Loucy (cell line): Measurements from ENCODE around the gene TUBA4A.

ENCODE experiments used
- H2AFZ ChIP-seq: fragments of 200-600 bp; sonication (generic); 2 replicates; pipeline ENCODE4 v1.6.0; 2016; ENCODE audit warnings: antibody characterized with exemption, mild to moderate bottlenecking, low read length, moderate library complexity
- H3F3A ChIP-seq: fragments of 200-600 bp; 2 replicates; pipeline ENCODE4 v1.6.0; 2016; ENCODE audit warnings: antibody characterized with exemption, low read depth, mild to moderate bottlenecking
- H3K27me3 ChIP-seq: fragments of 200-600 bp; sonication (generic); 2 replicates; pipeline ENCODE4 v1.6.1; 2014; ENCODE audit warnings: low read length, mild to moderate bottlenecking; ENCODE audit not compliant: insufficient read depth, poor library complexity, severe bottlenecking
- H3K36me3 ChIP-seq: fragments of 200-600 bp; sonication (generic); 2 replicates; pipeline ENCODE4 v1.6.1; 2016; ENCODE audit warnings: low read length; ENCODE audit not compliant: insufficient read depth
- H3K4me1 ChIP-seq: fragments of 200-600 bp; sonication (generic); 2 replicates; pipeline ENCODE4 v1.5.1; 2014; ENCODE audit warnings: low read length, mild to moderate bottlenecking; ENCODE audit not compliant: insufficient read depth, poor library complexity, severe bottlenecking
- H3K4me2 ChIP-seq: fragments of 200-600 bp; sonication (generic); 2 replicates; pipeline ENCODE4 v1.6.0; 2014; ENCODE audit warnings: antibody characterized with exemption, low read length, low read depth, mild to moderate bottlenecking; ENCODE audit not compliant: poor library complexity, severe bottlenecking
- H3K4me3 ChIP-seq: fragments of 200-600 bp; sonication (generic); 2 replicates; pipeline ENCODE4 v1.5.1; 2014; ENCODE audit warnings: low read length, mild to moderate bottlenecking, mixed read lengths; ENCODE audit not compliant: poor library complexity, severe bottlenecking
- H3K79me2 ChIP-seq: fragments of 200-600 bp; sonication (generic); 2 replicates; pipeline ENCODE4 v1.6.1; 2014; ENCODE audit warnings: low read length; ENCODE audit not compliant: insufficient read depth
- H3K9ac ChIP-seq: fragments of 200-600 bp; sonication (generic); 2 replicates; pipeline ENCODE4 v1.6.0; 2014; ENCODE audit warnings: mild to moderate bottlenecking, low read depth, low read length, moderate library complexity; ENCODE audit not compliant: poor library complexity, severe bottlenecking
- H3K9me2 ChIP-seq: fragments of 200-600 bp; sonication (generic); replicated peaks from 2 replicates; pipeline ENCODE4 v1.6.1; 2016; ENCODE audit warnings: low read depth, low read length, mixed read lengths
- H3K9me3 ChIP-seq: fragments of 200-600 bp; sonication (generic); 2 replicates; pipeline ENCODE4 v1.6.1; 2014; ENCODE audit warnings: mild to moderate bottlenecking, antibody characterized with exemption, low read length, low read depth; ENCODE audit not compliant: insufficient read depth
- H4K20me1 ChIP-seq: fragments of 200-600 bp; sonication (generic); 2 replicates; pipeline ENCODE4 v1.6.0; 2014; ENCODE audit warnings: antibody characterized with exemption, low read length, mild to moderate bottlenecking; ENCODE audit not compliant: insufficient read depth, poor library complexity, severe bottlenecking
- EZH2phosphoT487 ChIP-seq: fragments of 200-600 bp; IDR thresholded peaks from 2 replicates; pipeline ENCODE4 v1.6.1; 2018; ENCODE audit warnings: antibody characterized with exemption, mild to moderate bottlenecking, moderate library complexity, borderline replicate concordance
- TF ChIP-seq, protein P1 (sequence below): fragments of 200-600 bp; sonication (generic); conservative IDR thresholded peaks from 2 replicates; pipeline ENCODE4 v1.5.1; 2014; ENCODE audit warnings: mild to moderate bottlenecking, antibody characterized with exemption, low read length

Gene TUBA4A

GRCh38 chr2:219229305-219230058 lies 24.2 kb downstream of the TUBA4A start, which contains the start of the genes ANKZF1 and ATG9A:
Gene ANKZF1 (plus strand): TSS chr2:219229806. CDS start chr2:219230258, 452 bp downstream.
Gene ATG9A (minus strand): TSS chr2:219229636. CDS start chr2:219228024, 1,612 bp downstream.
- Histone ChIP-seq H3K36me3 (peaks cover 44% of the 10 kb centered on the region; the same call in 1 of the 2 replicates), H3K9ac (peak within 1 kb of the TSS; percentile 92), H3K9me2 (no peaks in the 10 kb centered on the region), H2AFZ (peak within 1 kb of the TSS; percentile 93), H3K4me2 (peak within 1 kb of the TSS; percentile 92), H3F3A (no peaks in the 10 kb centered on the region), H4K20me1 (peaks cover 18% of the 10 kb centered on the region), H3K4me1 (peaks cover 20% of the 10 kb centered on the region), H3K79me2 (peaks cover 65% of the 10 kb centered on the region), H3K4me3 (peak within 1 kb of the TSS; percentile 89), H3K27me3 (no peaks in the 10 kb centered on the region), H3K9me3 (no peaks in the 10 kb centered on the region)
- TF ChIP-seq, protein P1, sequence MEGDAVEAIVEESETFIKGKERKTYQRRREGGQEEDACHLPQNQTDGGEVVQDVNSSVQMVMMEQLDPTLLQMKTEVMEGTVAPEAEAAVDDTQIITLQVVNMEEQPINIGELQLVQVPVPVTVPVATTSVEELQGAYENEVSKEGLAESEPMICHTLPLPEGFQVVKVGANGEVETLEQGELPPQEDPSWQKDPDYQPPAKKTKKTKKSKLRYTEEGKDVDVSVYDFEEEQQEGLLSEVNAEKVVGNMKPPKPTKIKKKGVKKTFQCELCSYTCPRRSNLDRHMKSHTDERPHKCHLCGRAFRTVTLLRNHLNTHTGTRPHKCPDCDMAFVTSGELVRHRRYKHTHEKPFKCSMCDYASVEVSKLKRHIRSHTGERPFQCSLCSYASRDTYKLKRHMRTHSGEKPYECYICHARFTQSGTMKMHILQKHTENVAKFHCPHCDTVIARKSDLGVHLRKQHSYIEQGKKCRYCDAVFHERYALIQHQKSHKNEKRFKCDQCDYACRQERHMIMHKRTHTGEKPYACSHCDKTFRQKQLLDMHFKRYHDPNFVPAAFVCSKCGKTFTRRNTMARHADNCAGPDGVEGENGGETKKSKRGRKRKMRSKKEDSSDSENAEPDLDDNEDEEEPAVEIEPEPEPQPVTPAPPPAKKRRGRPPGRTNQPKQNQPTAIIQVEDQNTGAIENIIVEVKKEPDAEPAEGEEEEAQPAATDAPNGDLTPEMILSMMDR: no peak
- TF ChIP-seq EZH2phosphoT487: no peak

- Histone ChIP-seq H3K9me3 (no peaks in the 10 kb centered on the region), H3K4me3 (peak overlapping the region; percentile 89), H3K4me1 (peaks cover 20% of the 10 kb centered on the region), H3K9me2 (no peaks in the 10 kb centered on the region), H4K20me1 (peaks cover 18% of the 10 kb centered on the region), H3K79me2 (peaks cover 64% of the 10 kb centered on the region), H3K36me3 (peaks cover 44% of the 10 kb centered on the region; the same call in 1 of the 2 replicates), H2AFZ (peak overlapping the region; percentile 93; the same call in 1 of the 2 replicates), H3K4me2 (peak overlapping the region; percentile 88), H3K27me3 (no peaks in the 10 kb centered on the region), H3K9ac (peak overlapping the region; percentile 92), H3F3A (no peaks in the 10 kb centered on the region)
- TF ChIP-seq, protein P1: no peak
- TF ChIP-seq EZH2phosphoT487: no peak
Measured at GRCh38 chr2:219228911-219229304, 24.8 kb downstream of the TUBA4A start.

- H3K79me2 ChIP-seq: peaks cover 57% of the 10 kb centered on the region
- no peaks in the 10 kb centered on the region for H3K27me3 ChIP-seq
- H3K36me3 ChIP-seq: peaks cover 44% of the 10 kb centered on the region; the same call in 1 of the 2 replicates
Measured at GRCh38 chr2:219228041-219228910, 25.4 kb downstream of the TUBA4A start.

More at GRCh38 chr2:219228041-219228910, 25.4 kb downstream of the TUBA4A start:
- Histone ChIP-seq H3K4me1 (peaks cover 20% of the 10 kb centered on the region), H3K4me2 (peak overlapping the region; percentile 88), H3K9me2 (no peaks in the 10 kb centered on the region), H3K9ac (peak overlapping the region; percentile 92), H2AFZ (peak overlapping the region; percentile 93; the same call in 1 of the 2 replicates), H4K20me1 (peaks cover 16% of the 10 kb centered on the region), H3K9me3 (no peaks in the 10 kb centered on the region), H3K4me3 (peak overlapping the region; percentile 89), H3F3A (no peaks in the 10 kb centered on the region)
- TF ChIP-seq EZH2phosphoT487: no peak
- TF ChIP-seq, protein P1: no peak
